ENCODE results near the gene HMG20A. TPM values are rescaled to one million over a fixed set of nuclear protein-coding genes. Genes with fewer than 3 reads are reported as not detected.

HMG20A gene
- total RNA-seq, 4 donors from 2014 or later = 26.2 to 30.5 (median 28.4) TPM

DNA sequence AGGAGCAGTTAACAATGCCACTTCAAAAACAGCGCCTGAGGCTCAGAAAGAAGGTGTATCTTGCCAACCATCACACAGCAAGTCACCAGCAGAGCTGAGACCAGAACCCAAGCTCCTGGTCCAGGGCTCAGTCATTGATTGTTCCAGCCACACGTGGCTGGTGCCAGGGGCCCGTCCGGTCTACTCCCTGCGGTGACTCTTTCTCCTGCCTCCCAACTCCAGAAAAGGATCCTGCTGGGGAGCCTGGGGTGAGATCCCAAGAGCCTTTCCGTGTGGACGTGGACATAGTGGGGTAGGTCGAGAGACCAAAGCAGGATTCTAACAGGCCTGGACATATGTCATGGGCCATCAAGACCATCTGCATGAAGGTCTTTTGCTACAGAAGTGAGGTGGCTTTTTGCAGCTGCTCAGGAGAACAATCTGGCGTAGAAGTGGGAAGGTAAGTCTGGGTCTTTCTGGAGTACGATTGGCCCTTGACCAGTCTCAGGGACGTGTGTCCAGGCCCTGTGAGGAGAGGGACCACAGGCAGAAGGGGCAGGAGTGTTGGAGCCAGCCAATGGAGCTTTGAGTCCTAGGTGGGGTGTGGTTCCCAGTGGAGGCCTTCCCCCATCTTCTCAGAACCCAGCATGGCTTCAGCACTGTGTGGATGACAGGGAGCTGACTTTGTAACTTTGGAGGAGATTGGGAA is 105.4 kb downstream of the HMG20A start:
- TF ChIP-seq, protein P1, sequence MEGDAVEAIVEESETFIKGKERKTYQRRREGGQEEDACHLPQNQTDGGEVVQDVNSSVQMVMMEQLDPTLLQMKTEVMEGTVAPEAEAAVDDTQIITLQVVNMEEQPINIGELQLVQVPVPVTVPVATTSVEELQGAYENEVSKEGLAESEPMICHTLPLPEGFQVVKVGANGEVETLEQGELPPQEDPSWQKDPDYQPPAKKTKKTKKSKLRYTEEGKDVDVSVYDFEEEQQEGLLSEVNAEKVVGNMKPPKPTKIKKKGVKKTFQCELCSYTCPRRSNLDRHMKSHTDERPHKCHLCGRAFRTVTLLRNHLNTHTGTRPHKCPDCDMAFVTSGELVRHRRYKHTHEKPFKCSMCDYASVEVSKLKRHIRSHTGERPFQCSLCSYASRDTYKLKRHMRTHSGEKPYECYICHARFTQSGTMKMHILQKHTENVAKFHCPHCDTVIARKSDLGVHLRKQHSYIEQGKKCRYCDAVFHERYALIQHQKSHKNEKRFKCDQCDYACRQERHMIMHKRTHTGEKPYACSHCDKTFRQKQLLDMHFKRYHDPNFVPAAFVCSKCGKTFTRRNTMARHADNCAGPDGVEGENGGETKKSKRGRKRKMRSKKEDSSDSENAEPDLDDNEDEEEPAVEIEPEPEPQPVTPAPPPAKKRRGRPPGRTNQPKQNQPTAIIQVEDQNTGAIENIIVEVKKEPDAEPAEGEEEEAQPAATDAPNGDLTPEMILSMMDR (IDR thresholded peaks at IDR 0.05; ENCODE audit: low read depth) = no peak

DNA sequence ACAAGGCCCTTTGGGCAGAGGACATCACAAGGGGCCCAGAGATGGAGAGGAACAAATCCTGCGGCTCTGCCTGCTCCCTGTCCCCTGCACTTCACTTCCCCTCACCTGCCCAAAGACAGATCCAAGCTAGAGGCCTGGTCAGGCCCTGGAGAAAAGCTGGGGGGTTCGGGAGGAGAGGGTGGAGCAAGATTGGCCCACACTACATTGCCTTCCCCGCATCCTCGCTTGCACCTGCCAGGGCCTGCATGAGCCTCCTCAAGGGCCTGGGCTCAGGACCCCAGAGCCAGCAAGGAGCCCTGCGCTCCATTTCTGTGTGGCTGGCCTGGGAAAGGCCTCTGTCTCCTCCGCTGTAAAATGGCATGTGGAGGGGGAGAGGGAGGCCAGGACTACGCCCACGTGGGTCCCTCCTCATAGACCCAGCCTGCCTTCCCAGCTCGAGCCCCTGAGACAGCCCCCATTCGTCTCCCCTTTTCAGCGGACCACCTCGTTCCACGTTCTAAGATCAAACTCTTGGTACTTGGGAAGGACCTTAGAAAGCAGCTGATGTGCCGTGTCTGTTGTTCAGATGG is 106.0 kb downstream of the HMG20A start:
- TF ChIP-seq, protein P1 (IDR thresholded peaks at IDR 0.05; ENCODE audit: low read depth) = no peak

DNA sequence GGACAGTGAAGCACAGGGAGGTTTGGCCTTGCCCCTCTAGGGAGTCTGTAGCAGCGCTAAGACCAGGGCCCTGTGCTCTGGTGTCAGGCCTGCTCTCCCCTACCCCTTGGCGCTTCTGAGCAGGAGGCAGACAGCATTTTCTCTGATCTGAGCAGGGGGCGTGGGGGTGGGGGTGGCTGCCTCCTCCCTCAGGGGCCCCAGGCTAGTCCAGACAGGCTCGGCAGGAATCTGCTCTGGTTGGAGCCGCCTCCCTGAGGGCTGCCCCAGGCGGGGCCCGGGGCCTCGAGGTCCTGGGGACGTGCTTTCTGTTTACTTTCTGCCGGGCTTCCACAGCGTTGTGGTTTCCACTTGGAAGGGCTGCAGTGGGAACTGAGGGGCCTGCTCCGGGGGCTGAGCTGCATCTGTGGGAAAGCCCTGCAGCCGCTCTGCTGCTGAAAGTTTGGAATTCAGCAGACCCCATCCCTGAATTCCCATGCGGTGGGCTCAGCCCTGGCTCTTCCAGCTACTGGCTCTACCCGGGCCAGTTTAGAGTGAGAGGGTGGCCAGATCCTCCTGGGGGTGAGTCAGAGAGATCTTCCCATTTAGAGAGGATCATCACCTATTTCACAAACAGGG is 106.6 kb downstream of the HMG20A start:
- TF ChIP-seq, protein P1 (IDR thresholded peaks at IDR 0.05; ENCODE audit: low read depth) = no peak

DNA sequence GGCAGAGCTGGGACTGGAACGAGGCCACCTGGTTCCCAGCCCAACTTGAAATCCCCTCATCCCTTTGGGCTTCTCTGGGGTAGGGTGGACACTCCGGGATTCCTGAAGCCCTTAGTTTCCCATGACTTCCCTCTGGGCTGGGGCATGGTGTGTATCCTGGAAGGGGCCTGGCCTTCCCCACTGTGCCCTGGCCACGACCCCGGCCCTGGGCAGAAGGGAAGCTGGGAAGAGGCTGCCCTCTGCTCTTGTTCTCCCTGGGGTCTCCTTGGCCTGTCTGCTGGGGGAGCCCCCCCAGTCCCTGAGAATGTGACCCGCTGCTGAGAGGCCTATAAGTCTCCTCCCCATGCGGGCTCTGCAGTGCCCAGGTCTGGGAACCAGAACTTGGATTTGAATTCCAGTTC is 107.1 kb downstream of the HMG20A start:
- TF ChIP-seq, protein P1 (IDR thresholded peaks at IDR 0.05; ENCODE audit: low read depth) = no peak

DNA sequence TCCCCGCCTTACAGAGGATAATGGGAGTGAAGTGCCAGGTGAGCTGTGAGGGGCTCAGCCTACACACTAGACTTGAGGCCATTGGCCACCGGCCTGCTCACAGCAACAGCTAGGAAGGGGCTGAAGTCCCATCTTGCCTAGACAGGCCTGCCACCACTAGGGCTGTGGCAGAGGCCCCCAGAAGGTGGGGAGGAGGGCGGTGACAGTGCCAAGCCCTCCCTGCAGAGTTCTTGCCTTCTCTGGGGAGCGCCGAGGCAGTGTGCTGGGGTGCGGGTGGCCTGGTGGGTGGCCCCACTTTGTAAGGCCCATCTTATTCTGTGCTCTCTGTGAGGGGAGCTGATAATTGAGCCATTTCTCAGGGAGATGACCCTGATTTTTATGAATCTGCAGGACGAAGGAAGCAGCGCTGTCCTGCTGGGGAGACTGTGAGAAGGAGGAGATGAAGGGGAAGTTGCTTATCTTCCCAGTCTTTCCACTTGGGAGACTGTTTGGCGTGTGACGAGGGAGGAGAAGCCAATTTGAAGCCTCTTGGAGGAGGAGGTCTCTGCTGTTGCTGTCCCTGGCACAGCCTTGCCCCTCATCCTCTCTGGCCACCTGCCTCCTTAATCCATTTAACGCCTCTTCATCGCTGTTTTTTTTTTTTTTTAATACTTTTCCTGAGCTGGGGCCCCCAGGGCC is 107.7 kb downstream of the HMG20A start:
- TF ChIP-seq, protein P1 (IDR thresholded peaks at IDR 0.05; ENCODE audit: low read depth) = no peak

DNA sequence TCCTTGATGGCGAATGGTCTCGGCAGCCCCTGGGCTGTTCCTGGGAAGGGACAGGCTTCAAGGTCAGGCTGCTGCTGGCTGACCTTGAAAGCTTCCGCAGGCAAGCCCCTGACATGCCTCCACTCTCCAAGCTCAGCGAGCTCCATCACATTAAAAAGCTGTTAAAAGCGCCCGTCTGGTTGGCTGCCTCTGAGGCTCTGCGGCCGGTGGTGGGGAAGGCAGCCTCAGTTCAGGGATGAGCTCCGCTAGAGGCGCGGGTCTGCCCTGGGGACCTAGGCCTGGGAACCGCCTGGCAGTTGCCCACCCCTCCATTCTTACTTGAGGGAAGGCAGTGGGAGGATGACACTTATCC is 108.3 kb downstream of the HMG20A start:
- TF ChIP-seq, protein P1 (IDR thresholded peaks at IDR 0.05; ENCODE audit: low read depth) = no peak

Measured in subcutaneous adipose tissue (tissue), 4 donors.